HCT116 (cell line): ENCODE measurements around the gene LRRD1.

Source experiments
- CTCF ChIP-seq, 3 experiments: fragments of 200-600 bp in 1 of 3; sonication (generic) in 1 of 3; IDR thresholded peaks in 2 of 3; conservative IDR thresholded peaks in 1 of 3; 2 replicates each; pipeline ENCODE4 v1.5.1; 2012 to 2017; ENCODE audit warnings: low read depth in 2 of 3, low read length in 2 of 3, antibody characterized with exemption in 1 of 3, borderline replicate concordance in 1 of 3, control low read depth in 1 of 3, mild to moderate bottlenecking in 1 of 3, mixed read lengths in 1 of 3, mixed run types in 1 of 3, moderate library complexity in 1 of 3; ENCODE audit not compliant: insufficient read depth in 1 of 3
- POLR2A ChIP-seq: IDR thresholded peaks from 2 replicates; pipeline ENCODE4 v1.7.0; 2011; ENCODE audit warnings: borderline replicate concordance; ENCODE audit not compliant: insufficient read depth, insufficient read length; ENCODE audit errors: extremely low read depth
- TCF7L2 ChIP-seq: IDR thresholded peaks from 2 replicates; pipeline ENCODE4 v1.7.0; 2011; ENCODE audit warnings: borderline replicate concordance, inconsistent platforms; ENCODE audit not compliant: insufficient read depth, insufficient read length; ENCODE audit errors: extremely low read depth
- ZFX ChIP-seq: fragments of 450-650 bp; IDR thresholded peaks from 2 replicates; pipeline ENCODE4 v1.6.1; 2017
- ZNF274 ChIP-seq: fragments of 200-500 bp; sonication (Bioruptor generic); IDR thresholded peaks from 2 replicates; pipeline ENCODE4 v1.6.1; 2014; ENCODE audit warnings: mild to moderate bottlenecking, low read depth, low read length, inconsistent platforms

DNA sequence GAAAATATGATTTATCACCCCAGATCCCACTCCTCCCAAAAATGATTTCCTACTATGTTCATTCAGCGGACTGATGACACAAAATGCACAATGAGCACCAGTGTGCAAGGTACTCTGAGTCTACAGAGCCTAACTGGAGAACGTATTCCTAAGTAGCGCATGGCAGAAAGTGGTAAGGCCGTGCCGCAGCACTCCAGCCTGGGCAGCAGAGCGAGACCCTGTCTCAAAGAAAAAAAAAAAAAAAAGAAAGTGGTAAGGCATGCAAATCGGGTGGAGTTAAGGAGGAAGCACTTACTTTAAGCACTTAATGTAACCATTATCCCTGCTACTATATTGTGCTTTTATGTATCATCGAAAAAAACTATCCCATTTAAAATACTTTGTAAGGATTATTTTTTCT lies 70.1 kb downstream of the LRRD1 start:
- no peak for TF ChIP-seq ZNF274
- TF ChIP-seq CTCF (IDR thresholded peaks at IDR 0.05 in 2 of 3, conservative IDR thresholded peaks at IDR 0.05 in 1 of 3; ENCODE audit: borderline replicate concordance in 1 of 3, insufficient read depth in 1 of 3, low read depth in 2 of 3, low read length in 2 of 3) = no peak
- TF ChIP-seq TCF7L2 = no peak
- TF ChIP-seq ZFX = no peak
- no peak for TF ChIP-seq POLR2A
